WI38 (cell line): Measurements from ENCODE around the gene HPSE2.

ENCODE experiments used
- H3K4me3 ChIP-seq: 2 replicates; pipeline ENCODE4 v1.5.1; 2011; ENCODE audit warnings: low read depth, mild to moderate bottlenecking, control low read depth, low read length
- TF ChIP-seq, protein P1 (sequence below): IDR thresholded peaks from 2 replicates; pipeline ENCODE4 v1.5.1; 2012; ENCODE audit warnings: low read depth, mild to moderate bottlenecking, control low read depth, low read length

The HPSE2 gene

DNA sequence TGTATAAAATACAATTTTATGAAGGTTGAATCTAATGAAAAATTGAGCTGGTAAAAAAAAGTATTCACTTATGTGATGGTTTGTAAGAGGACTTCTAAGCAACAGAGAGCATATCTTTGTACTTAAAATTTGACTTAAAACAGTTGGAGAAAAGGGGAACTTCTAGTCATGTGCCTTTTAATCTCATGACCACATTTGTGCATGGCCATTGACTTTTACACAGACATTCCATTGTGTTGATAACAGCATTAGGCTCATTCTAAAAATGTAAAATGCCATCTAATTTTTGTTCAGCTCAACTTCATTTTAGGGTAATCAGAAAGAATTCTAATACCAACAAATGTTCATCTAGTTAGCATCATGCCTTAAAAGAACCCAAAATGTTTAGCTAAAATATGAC lies 119.9 kb downstream of the HPSE2 start:
- no peak overlapping the region for H3K4me3 ChIP-seq
- TF ChIP-seq, protein P1, sequence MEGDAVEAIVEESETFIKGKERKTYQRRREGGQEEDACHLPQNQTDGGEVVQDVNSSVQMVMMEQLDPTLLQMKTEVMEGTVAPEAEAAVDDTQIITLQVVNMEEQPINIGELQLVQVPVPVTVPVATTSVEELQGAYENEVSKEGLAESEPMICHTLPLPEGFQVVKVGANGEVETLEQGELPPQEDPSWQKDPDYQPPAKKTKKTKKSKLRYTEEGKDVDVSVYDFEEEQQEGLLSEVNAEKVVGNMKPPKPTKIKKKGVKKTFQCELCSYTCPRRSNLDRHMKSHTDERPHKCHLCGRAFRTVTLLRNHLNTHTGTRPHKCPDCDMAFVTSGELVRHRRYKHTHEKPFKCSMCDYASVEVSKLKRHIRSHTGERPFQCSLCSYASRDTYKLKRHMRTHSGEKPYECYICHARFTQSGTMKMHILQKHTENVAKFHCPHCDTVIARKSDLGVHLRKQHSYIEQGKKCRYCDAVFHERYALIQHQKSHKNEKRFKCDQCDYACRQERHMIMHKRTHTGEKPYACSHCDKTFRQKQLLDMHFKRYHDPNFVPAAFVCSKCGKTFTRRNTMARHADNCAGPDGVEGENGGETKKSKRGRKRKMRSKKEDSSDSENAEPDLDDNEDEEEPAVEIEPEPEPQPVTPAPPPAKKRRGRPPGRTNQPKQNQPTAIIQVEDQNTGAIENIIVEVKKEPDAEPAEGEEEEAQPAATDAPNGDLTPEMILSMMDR, result no peak

DNA sequence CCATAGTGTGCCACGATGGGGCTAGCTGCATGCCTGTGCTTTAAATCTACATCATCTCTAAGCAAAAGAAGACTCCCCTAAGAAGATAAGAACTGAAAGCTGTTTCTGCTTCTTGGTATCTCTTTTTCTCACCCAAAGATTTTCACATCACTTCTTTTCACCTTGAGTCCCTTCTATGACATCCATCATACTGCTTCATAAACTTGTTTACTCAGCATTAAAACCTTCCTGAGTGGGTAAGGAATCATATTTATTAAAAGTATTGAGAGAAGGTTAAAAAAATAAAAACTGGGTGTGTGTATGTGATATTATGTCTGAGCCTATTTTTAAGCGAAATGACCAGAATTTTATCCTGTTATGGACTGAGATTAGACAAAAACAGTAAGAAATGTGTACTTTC lies 150.3 kb downstream of the HPSE2 start:
- no peak overlapping the region for H3K4me3 ChIP-seq
- TF ChIP-seq, protein P1, result no peak

DNA sequence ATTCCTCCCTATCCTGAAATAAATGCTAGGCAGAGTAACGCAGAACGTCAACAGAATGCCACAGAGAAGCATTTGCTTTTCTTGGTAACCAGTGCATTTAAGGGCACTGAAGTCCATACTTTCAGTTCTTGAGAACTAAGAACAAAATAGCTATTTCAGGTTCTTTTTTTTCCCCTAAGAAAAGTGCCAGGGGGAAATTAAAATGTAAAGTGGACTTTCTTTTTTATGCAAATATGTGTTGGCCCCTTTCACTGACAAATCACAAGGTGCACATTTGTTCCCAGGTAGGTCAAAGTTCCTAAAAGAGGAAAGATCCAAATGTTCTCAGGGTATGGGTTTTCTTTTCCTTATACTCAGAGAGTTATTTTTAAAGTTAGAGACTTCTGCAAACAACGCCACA lies 151.5 kb downstream of the HPSE2 start:
- TF ChIP-seq, protein P1, result no peak
- no peak overlapping the region for H3K4me3 ChIP-seq

DNA sequence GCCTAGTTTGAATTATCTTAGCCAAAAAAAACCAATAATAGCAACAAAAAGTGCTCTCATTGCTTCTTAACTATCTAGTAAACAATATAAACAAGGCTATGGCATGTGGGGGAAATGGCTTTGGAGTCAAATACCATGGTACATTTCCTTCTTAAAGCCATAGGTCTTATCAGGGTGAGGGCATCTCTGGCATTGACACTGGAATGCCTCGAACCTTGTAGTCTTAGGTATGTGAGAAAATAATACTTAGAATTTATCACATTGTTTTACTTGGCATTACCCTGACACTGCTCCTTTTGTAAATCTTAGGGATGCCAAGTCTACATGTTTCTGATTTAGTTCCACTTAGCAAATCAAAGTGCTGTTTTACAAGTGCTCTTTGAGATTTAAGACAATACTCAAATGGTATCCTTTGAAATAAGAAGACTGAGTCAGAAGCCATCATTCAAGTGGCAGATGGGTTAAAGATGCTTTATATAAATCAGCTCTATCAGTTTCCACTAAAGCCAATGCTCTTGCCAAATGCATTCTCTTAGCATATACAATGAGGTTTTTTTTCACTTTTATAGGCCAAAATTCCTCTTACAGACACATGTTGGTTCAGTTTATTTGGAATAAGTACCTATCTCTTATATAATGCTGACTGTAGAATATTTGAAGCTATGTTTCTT lies 155.2 kb downstream of the HPSE2 start:
- TF ChIP-seq, protein P1, result no peak
- no peak overlapping the region for H3K4me3 ChIP-seq

DNA sequence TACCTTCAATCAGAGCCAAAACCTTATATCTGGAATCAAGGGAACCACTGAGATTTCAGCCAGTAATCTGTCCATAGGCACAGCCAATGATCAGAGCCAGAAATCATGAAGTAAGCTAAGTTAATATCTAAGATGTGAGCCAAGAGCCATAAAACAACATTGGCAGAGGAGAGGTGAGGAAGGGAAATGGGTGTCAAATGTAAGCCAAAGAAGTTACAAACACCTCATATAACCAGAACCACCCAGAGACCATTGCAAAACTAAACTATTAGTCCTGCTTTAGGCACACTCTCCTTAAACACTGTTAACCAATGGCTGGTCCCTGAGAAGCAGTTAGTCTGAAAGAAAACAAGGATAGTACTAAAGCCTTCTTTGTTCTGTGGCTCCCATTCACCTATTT lies 173.1 kb downstream of the HPSE2 start:
- TF ChIP-seq, protein P1, result no peak
- no peak overlapping the region for H3K4me3 ChIP-seq

DNA sequence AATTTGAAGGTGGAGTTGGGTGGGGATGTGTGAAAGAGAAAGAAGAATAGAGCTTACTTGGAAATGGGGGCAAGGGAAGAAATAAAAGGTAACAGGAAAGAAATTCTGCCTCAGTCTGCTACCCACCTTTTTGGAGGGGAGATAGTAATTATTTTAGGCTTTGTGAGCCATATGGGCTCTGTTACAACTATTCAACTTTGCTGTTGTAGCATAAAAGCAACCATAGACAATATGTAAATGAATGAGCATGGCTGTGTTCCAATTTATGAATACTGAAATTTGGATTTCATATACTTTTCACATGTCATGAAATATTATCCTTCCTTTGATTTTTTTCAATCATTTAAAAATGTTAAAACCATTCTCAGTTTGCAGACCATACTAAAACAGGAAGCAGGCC lies 176.9 kb downstream of the HPSE2 start:
- TF ChIP-seq, protein P1, result no peak
- no peak overlapping the region for H3K4me3 ChIP-seq

DNA sequence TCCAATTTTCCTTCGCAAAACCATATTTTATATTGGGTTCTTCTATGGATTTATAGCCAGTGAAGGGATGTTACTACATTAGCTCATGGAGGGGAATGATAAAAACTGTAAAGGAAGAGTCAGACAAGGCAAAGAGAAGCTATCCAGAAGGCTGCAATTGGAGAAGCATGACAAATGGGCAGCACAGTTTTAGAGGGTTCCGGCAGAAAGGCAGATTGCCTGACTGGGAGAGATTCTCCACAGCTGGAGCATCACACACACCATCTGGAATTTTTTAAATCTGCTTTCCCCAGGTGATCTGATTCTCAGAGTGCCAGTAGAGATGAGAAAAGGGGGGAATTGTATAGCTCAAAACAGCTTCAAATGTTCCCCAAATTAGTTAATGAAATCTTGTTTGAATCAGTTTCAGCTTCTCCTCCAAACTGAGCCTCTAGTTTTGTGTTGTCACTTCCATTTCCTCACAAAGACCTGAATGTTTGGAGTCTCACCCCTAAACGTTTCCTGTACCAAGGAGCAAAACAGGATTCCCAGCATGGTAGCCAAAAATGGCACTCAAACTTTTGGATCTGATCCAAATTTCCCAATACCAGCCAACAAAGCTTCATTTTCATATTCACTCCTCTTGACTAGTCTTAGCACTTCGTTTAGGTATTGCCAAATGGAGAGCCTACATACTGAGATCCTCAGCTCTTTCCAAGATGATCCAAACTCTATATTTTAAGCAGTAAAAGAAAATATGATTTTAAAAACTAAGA lies 177.5 kb downstream of the HPSE2 start:
- no peak overlapping the region for H3K4me3 ChIP-seq
- TF ChIP-seq, protein P1, result no peak
